GM19239 (cell line): ENCODE results near the gene HDGF.

Source experiments
- DNase-seq: peaks from one replicate; pipeline ENCODE4 v3.0.0; 2011; ENCODE audit warnings: low spot score; ENCODE audit not compliant: insufficient read length
- FAIRE-seq: peaks from 2 replicates; lab custom pipeline; 2011; peaks lifted over from hg19 to GRCh38; lab: Jason Lieb, UNC

The HDGF gene

GRCh38 chr1:156728599-156729462 lies 22.6 kb downstream of the HDGF start, which contains the start of gene ISG20L2:
ISG20L2 (minus strand) TSS chr1:156728766; CDS start chr1:156727652, 1,114 bp downstream.
- DNase-seq (peak; percentile 86), FAIRE-seq (peak; percentile 95)

- FAIRE-seq (no peak), DNase-seq (peak; percentile 65)
Measured at GRCh38 chr1:156727926-156728598, 23.4 kb downstream of the HDGF start, which contains the start of gene METTL25B. METTL25B (plus strand) TSS chr1:156728469; CDS start chr1:156729105, 636 bp downstream.

GRCh38 chr1:156727492-156727891 lies 24.0 kb downstream of the HDGF start:
- FAIRE-seq (no peak), DNase-seq (no peak)

- FAIRE-seq = peak; percentile 79
- peak; percentile 47 for DNase-seq
Measured at GRCh38 chr1:156726549-156727226, 24.8 kb downstream of the HDGF start.

- peak; percentile 89 for FAIRE-seq
- DNase-seq = peak; percentile 71
Measured at GRCh38 chr1:156725683-156726280, 25.7 kb downstream of the HDGF start.

GRCh38 chr1:156721535-156721934 lies 29.9 kb downstream of the HDGF start:
- DNase-seq (no peak), FAIRE-seq (no peak)

- no peak for FAIRE-seq
- DNase-seq = no peak
Measured at GRCh38 chr1:156721131-156721530, 30.3 kb downstream of the HDGF start.

GRCh38 chr1:156717351-156717750 lies 34.1 kb downstream of the HDGF start:
- DNase-seq (no peak), FAIRE-seq (no peak)

GRCh38 chr1:156714830-156715229 lies 36.6 kb downstream of the HDGF start:
- no peak for FAIRE-seq
- no peak for DNase-seq

GRCh38 chr1:156712626-156713025 lies 38.8 kb downstream of the HDGF start:
- no peak for FAIRE-seq
- DNase-seq = no peak

- FAIRE-seq (no peak), DNase-seq (no peak)
Measured at GRCh38 chr1:156711011-156711817, 40.3 kb downstream of the HDGF start.

- no peak for DNase-seq
- no peak for FAIRE-seq
Measured at GRCh38 chr1:156709757-156710489, 41.6 kb downstream of the HDGF start.

- DNase-seq (no peak), FAIRE-seq (no peak)
Measured at GRCh38 chr1:156709031-156709430, 42.4 kb downstream of the HDGF start.

GRCh38 chr1:156708218-156708661 lies 43.2 kb downstream of the HDGF start:
- FAIRE-seq (no peak), DNase-seq (no peak)

GRCh38 chr1:156707417-156708217 lies 43.9 kb downstream of the HDGF start:
- DNase-seq (no peak), FAIRE-seq (no peak)

GRCh38 chr1:156706657-156707416 lies 44.6 kb downstream of the HDGF start:
- FAIRE-seq (no peak), DNase-seq (no peak)

GRCh38 chr1:156705918-156706656 lies 45.4 kb downstream of the HDGF start:
- DNase-seq = peak; percentile 58
- FAIRE-seq = no peak
